Measurements from ENCODE around the gene MYLK2.

Gene MYLK2

DNA sequence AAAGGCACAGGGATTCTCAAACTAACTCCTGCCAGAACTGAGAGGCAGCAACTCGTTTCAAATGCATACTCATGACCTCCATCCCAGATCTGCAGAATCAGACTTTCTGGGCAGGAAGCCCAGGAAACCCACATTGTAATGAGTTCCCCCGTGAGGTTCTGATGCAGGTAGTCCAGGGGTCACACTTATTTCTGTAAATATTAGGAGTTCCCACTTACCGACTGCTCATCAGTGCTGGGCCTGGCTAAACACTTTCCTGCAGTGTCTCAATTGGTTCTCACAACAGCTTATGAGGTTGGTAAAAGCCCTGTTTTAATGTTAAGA lies 39.6 kb downstream of the MYLK2 start:
- DNase-seq, result no peak

DNA sequence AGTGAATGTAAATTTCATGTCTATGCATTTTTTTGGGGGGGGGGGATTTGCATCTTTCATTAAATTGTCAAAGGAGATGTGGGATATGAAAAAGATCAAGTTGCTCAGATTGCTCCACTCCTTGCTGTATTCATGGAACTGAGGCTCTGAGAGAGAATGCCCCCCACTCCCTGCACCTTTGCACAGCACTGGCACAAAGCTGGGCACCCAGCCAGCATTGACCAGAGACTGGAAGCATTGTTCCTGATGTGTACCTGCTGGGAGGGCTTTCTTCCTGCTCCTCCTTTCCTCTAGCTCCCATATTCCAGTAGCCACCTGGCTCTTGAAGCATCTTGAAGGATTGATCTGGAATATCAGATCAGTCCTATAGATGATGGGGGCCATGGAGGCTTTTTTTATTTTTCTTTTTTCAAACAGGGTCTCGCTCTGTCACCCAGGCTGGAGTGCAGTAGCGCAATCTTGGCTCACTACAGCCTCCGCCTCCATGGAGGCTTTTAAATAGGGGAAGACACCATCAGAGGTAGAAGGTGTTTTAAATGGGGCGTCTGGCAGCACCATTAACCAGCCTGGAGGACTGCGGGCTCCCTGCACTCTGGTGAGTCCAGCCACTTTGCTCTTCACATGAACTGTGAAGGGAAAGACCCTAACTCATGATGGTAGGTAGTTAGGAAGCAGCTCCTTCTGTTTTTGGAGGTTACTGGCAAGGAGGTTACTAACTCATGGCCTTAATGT lies 40.3 kb downstream of the MYLK2 start:
- DNase-seq, result no peak

DNA sequence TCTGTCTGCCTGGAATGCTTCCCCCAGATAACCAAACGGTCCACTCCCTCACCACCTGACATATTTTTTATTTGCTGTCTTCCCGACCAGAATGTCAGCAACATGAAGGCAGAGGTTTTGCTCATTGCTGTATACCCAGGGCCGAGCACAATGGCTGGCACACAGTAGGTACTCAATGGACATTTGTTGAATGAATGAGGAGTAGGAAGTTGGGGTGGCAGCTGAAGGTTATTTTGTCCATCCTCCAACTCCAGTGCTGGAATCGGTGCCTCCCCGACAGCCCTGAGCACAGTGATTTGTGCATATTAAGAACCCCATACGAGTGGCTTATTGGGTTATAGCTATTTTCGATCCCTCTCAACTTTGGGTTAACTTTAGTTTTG lies 40.8 kb downstream of the MYLK2 start:
- DNase-seq, result no peak

DNA sequence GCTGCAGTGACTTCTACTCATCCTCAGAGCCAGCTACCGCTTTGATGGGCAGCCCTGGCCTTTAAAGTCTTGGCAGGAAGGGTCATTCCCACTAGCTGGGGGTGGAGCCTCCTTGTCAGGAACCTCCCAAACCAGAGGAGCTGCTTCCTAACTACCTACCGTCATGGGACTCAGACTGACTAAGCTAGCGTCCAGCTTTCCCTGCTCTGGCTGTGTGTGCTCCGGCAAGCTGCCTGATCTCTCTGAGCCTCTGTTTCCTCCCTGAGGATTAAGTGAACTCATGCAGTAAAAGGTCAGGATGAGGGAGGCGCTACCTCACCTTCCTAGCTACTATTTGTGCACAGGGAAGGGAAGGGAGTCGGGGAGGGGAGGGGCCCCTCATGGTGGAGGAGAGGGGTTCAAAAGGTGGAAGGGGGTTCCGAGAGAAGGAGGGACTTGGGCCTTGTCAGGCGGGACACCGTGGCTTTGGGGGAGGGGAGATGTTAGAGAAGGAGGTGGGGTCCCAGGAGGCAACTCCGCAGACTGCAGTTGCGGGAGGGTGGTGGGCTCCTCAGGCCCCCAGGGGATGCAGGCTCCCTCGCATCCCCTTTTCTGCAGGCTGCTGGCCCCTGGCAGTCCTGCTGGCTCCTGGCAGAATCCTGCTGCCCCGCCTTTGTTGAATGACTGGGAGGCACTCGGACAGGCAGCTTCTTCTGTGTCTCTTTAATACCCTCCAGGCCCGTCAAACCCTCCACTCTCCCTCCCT lies 41.4 kb downstream of the MYLK2 start:
- no peak for DNase-seq

DNA sequence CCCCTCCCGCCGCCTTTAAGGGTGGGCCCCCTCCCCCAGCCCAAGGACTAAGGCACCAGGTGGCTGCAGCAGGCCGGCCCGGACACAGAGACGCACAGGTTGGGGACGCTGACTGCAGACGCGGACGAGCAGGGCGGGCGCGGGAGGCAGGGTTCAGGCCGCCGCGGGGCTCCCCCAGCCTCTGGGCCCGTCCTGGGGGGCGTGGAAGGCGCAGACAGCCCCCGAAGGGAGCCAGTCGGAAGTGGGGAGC lies 41.9 kb downstream of the MYLK2 start:
- no peak for DNase-seq

DNA sequence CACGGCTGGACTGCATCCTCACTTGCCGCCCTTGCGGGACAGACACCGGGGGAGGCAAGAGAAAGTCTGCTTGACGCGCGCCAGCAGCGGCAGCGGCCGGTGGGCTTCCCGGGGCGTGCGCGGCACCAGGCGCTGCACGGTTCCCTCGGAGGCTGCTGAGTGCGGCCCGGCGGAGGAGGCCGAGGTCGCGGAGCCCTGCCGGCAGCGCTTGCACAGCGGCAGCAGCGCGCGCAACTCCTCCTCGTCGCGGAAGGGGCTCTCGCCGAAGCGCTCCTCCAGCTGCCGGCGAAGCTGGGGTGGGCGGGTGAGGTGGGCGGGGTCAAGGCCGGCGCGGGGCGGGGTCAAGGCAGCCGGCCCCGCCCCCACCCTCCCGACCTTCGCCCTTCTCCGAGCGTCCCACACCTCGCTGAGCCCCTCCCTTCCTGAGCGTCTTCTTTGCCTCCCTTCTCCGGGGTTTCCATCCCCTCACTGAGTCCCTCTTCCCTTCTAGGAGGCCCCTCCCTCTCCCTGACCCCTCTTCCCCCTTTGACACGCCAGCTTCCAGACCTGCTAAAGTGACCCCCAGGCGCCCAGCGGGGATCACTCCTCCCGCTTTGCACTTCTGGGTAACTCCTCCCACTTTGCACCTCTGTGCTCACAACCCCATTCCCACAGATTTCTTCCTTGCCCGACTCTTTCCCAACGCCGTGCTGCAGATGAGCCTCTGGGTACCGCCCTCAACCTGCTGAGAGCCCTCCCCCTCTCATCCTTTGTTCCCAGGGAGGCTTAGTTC lies 42.4 kb downstream of the MYLK2 start:
- DNase-seq, result no peak

DNA sequence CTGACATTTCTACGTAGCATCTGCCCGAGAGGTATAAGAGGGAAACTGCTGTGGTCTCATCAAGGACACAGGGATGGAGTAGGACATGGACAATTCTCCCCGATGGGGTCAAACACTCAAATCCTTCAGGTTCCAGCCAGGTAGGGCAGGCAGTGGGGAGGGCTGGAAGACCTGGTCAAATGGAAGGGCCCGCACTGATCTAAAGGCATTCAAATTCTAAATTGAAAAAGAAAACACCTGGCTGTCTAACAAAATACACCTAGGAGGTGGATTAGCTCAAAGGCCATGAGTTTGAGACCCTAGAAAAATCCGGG lies 43.0 kb downstream of the MYLK2 start:
- DNase-seq, result no peak

DNA sequence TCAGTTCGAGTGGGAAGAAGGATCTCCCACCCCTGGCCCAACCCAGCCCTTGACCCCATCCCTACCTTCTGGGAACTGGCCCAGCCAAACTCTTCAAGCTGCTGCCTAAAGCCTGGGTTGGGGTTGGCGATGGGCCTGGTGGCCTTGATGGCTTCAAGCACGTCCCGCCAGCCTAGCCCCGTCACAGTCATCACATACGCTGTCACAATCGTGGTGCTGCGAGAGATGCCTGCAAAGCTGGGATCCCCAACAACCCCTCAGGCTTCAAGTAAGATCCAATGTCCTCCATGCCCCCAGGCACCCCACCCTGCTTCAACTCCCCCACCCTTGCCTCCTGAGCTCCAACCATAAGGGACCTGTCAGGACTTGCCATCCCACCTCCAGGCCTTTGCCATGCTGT lies 43.4 kb downstream of the MYLK2 start:
- no peak for DNase-seq

DNA sequence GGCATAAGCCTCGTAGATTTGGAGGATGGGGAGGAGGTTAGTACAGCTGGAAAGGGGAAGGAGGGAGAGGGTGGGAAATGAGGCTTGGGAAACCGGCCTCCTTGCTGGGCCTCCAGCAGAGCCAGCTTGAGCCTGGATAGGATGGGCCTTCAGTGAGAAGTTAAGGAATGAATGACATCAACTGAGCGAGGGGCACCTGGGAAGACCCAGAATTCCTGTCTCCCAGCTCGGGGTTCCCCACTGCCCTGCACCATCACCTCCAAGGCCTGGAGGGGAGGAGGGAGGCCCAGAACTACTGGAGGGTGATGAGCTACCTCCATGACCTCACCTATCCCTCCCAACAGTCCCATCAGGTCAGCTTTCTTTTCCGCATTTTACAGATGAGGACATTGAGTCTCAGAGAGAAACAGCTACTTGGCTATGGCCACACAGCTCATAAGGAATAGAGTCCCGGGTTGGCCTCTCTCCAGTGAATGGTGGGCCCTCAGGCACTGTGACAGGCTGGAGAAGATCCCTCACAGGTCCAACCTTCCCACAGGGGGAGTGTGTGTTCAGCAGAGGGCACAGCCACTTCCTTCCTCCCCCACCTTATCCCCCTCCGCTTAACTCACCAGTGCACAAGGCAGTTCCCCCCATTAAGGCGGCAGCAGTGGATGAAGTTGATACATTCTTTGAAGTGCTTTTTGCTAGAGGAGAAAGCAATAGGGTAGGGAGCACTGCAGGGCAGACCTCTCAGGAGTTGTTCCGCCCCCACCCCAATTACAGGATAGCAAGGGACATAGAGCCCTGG lies 44.3 kb downstream of the MYLK2 start:
- no peak for DNase-seq

DNA sequence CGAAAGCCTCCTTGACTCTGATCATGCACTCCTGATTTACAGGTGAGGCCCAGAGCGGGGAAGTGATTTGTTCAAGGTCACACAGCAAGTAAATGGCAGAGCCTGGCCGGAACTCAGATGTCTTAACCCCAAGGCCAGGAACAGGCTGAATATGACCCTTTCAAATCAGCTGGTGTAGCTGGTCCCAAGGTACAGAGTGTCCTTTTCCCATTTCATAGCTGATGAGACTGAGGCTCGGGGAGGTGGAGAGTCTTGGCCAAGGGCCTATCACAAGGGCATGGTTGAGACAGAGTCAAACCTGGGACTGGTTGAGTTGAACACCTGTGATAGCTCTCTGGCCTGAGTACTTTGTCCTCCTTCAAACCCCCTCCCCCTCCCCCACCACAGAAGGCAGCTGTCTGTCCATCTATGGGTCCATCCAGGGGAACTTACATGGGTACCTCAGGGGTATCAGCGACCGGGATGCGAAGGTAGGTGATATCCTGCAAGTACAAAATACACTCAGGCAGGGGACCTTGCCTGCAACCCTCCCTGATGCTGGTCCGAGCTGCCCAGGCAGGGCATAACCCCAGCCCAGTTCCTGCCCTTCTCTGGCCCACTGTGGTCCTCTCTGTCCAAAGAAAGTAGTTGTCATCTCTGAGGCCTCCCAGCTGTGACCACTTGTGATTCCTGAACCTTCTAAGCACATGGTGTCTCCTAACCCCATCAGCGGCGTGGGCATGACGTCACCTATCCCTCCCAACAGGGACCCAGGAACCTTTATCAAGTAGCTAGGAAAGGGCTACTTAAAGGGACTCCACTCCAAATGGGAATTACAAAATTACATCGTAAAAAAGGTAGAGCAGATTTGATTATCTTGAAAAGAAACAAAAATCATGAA lies 45.6 kb downstream of the MYLK2 start:
- no peak for DNase-seq

DNA sequence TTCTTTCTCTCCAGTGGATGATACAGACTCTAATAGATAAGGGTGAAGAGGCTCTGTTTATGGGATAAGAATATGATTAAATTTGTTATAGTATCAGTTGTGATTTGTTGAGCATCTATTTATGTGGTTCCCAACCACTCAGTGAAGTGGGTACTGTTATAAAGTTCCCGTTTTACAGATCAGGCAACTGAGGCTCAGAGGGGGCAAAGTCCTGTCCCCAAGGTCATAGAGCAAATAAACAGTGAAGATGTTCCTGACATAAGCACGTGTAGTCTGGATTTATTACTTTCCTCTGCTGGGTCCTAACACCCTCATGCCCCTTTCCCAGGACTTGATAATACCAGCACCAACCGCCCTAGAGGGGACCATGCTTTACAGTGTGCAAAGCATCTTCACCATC lies 47.1 kb downstream of the MYLK2 start:
- DNase-seq, result no peak

DNA sequence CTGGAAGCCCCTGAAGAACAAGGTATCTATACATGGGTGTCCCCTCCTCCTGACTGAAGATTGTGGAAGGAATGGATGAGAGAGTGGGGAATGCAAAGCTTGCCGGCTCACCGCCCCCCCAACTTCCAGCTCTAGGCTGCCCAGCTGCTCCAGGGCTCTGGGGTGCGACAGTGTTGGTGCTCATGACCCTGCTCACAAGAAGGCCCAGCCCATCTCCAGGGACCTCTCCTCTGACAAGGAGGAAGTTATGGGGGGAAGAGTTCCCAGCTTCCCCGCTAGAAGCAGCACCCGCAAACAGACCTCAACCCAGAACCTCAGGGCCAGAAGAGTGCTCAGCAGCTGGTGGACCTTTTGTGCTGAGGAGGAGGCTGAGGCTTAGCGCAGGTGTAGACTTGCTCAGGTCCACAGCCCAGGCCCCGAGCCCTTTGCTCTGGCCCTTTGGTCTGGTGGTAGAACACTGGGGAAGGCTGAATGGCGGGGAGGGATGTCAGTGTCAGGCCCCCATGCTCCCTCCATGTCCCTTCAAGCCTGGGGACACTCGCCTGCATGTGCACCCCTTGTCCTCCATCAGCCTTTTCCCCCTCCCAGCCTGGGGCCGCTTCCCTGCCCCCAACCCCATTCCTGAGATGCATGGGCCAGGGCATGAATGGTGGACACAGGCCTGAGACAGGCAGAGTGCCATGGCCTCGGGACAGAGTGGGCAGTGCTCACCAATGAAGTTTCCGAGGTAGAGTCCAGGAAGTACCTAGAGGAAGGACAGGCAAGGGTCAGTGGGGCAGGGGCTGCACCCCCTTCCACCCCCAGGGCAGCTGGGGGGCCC lies 49.9 kb downstream of the MYLK2 start:
- no peak for DNase-seq

DNA sequence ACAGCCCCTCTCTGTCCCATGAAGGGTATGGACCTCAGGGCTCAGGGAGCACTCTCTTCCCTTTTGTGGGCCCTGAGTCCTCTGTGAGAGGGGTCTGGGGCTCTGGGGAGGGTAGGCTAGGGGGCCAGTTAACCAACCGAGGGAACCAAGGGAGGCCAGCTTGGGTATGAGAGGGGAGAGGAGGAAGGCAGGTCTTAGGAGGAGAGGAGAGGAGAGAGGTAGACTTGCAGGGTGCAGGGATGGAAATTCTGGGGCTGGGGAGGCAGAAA lies 50.5 kb downstream of the MYLK2 start:
- no peak for DNase-seq

DNA sequence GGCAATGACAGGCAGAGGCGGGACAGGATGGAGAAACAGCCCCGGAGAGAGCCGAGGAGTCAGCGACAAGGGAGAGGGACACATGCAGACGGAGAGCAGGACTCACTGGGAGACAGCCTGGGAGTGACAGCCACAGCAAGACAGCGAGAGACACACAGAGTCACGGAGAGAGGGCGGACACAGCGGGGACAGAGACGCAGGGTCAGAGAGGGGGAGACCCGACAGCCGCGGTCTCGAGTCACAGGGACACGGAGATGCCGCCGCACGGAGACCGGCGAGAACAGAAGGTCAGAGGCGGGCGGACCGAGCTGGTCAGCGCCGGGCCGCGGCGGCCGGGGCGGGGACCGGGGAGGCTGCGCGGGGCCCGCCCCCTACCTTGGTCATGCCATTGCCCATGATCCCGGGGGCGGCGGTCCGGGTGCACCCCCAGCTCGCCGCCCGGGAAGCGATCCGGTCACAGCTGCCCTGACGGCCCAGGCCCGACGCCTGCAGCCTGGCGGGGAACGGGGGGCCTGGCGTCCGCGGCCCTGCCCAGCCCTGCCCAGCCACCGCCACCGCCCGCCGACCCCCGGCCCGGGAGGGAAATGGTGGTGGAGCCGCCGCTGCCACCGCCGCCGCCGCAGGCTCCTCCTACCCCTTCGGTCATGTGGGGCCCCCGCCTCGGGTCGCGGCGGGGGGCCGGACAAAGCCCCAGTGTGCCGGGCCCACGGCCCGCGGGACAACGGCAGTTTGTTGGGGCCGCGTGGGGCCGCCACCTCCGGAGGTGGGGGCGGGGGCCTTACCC lies 51.0 kb downstream of the MYLK2 start, which contains the start of the genes DUSP15 and TTLL9:
Gene DUSP15 (minus strand): TSS at position 586 of the 784 bp plus-strand sequence. CDS start 190 bp downstream, at position 396.
Gene TTLL9 (plus strand): TSS at position 693 of the 784 bp plus-strand sequence. CDS start 493 bp downstream, outside the sequence.
- DNase-seq, result no peak

DNA sequence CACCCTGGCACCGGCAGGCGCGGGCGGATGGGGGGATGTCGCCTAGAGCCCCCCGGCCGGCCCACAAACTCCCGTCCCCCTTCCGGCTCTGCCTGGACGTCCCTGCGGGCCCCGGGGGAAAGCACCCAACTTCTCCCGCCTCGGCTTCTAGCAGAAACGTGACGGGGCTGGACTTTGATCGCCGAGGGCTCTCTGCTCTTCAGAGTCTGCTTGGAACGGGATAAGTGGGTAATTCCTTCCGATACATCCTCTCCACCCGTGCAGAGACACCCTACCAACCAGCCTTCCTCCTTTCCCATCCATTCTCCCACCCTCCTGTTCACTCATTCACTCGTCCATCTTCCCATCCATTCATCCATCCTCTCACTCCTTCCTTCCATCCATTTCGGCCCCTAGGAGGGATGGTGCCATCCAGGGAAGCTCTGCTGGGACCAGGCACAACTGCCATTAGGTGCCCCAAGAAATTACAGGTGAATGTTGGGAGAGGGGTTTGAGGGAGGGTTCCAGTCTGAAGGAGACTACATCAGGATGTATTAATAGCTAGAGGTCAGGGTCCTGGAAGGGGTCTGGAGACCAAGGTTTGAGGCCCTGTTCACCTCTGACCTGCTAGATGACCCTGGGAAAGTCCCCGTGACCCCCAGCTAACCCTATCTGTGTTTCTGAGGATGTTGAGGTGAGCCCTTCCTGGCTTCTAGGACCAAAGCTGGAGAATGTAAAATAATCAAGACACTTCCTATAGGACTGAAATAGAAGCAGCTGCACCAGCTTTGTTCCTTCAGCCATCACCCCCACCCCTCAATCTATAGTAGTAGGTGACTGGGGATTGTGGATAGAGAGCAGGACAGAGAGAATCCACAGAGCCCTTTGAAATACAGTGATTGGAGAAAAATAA lies 51.8 kb downstream of the MYLK2 start:
- DNase-seq, result no peak

DNA sequence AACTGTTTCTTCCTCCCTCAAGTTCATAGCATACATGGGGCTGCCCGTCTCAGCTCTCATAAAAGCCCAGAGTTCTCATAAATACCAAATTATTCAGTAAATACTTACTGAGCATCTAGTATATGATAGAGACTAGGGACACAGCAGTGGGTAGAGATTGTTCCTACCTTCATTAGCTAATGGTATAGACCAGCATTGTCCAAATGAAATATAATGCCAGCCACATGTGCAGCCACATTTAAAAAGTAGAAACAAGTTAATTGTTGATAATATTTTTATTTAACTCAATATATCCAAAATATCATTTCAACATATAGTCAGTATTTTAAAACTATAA lies 52.4 kb downstream of the MYLK2 start:
- no peak for DNase-seq

DNA sequence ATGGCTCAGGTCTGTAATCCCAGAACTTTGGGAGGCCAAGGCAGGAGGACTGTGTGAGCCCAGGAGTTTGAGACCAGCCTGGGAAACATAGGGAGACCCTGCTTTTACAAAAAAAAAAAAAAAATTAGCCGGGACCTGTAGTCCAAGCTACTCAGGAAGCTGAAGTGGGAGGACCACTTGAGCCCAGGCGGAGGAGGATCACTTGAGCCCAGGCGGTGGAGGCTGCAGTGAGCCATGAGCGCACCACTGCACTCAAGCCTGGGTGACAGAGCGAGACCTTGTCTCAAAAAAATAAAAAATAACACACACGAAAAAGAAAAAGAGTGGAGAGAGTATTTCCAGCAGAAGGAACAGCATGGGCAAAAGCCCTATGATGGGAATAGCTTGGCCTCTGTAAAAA lies 53.2 kb downstream of the MYLK2 start:
- no peak for DNase-seq

DNA sequence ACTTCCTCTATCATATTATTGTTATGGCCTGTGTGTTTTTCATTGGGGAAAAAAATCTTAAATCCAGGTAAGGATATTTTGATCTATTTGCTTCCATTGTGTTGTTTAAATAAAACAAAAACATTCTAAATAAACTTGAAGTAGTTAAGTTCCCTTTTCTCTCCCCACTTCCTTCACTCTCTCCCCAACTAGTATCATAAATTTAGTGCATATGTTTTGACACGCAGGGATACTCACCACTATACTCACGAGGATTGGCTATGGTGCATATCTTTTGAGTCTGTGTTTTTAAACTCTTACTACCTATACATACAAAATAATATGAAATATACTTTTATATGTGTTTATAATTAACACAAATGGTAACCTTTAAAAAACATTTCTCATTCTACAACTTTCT lies 56.5 kb downstream of the MYLK2 start:
- DNase-seq, result no peak

DNA sequence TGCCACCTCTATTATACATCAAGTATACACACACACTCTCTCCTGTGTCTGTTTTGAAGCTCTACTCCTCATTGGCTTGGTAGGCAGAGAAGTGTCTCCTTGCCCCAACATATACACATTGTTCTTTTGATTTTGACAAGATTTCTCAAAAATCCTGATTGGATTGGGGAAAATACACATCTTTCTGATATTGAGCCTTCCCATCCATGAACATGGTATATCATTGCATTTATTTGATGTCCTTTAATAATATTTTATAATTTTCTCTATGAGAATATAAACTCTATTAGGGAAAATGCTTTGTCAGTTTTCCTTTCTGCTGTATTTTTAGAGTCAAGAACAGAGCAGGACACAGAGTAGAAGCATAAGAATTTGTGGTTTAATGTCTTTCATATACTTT lies 58.5 kb downstream of the MYLK2 start:
- DNase-seq, result no peak
